ENCODE results near the gene FGF11.

Gene FGF11

DNA sequence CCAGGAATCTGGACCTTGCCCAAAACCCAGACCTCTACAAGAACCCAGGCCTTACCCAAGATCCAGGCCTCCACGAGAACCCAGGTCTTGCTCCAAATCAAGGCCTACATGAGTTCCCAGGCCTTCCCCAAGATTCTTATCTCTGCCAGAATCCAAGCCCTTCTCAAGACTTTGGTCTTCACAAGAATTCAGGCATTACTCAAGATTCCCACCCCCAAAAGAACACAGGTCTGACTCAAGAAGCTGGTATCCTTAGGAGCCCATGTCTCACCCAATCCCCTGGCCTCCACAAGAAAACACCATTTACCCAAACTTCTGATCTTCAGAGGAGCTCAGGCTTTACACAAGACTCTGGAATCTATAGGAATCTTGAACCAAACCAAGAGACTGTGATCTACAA, 8.1 kb upstream of the FGF11 start:
- DNase-seq (ENCODE audit: low read depth), result no peak

DNA sequence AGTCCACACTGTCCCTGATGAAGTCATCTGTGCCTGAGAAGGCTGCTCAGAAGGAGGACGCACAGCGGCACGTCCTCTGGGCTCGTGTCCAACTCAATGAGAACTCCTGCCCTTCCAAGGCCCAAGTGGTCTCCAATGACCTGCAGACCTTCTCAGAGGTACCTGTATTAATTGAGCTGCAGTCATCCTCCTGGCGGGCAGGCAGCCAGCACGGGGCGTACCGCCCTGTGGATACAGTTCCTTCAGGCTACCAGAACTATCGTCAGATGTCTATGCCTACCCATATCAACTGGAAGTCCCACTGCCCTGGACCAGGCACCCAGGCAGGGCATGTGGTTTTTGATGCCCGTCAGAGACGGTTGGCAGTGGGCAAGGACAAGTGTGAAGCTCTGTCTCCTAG, 7.0 kb upstream of the FGF11 start:
- DNase-seq (ENCODE audit: low read depth), result no peak

DNA sequence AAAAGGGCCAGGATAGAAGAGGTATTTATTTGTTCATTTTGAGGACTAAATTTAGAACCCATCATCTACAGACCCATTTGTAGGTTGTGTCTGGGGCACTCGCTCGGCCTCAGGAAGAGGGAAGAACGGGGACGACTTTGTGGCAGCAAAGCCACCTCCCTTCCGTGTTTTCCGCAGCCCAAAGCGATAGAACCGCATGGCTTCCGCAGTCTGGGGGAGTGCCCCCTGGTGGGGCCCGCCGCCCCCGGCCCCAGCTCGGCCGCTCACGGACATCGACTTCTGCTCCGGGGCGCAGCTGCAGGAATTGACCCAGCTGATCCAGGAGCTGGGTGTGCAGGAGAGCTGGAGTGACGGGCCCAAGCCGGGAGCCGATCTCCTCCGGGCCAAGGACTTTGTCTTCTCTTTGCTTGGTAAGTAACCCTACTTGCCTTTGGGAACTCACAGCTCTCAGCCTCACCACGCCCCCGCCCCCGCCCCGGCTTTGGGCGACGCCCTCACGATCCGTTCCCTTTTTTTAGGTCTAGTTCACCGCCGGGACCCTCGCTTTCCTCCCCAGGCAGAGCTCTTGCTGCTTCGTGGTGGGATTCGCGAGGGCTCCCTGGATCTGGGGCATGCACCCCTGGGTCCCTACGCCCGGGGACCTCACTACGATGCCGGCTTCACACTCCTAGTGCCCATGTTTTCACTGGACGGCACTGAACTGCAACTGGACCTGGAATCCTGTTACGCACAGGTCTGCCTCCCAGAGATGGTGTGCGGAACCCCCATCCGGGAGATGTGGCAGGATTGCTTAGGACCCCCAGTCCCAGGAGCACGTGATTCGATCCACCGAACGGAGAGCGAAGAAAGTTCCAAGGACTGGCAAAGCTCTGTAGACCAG, 3.4 kb upstream of the FGF11 start:
- no peak for DNase-seq (ENCODE audit: low read depth)

DNA sequence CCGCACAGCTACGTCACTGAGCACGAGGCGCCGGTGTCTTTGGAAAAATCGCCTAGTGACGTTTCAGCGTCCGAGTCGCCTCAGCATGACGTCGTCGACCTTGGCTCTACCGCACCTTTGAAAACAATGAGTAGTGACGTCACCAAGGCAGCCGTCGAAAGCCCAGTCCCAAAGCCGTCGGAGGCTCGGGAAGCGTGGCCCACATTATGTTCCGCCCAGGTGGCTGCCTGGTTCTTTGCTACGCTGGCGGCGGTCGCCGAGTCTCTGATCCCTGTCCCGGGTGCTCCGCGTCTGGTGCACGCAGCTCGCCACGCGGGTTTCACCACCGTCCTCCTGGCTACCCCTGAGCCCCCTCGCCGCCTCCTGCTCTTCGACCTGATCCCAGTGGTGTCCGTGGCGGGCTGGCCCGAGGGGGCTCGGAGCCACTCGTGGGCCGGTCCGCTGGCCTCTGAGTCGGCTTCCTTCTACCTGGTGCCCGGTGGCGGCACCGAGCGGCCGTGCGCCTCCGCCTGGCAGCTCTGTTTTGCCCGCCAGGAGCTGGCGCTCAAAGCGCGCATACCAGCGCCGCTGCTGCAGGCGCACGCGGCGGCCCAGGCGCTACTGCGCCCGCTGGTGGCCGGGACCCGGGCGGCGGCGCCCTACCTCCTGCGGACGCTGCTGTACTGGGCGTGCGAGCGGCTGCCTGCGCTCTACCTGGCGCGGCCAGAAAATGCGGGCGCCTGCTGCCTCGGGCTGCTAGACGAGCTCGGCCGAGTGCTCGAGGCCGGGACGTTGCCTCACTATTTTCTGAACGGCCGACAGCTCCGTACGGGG, 2.5 kb upstream of the FGF11 start:
- DNase-seq (ENCODE audit: low read depth), result no peak

DNA sequence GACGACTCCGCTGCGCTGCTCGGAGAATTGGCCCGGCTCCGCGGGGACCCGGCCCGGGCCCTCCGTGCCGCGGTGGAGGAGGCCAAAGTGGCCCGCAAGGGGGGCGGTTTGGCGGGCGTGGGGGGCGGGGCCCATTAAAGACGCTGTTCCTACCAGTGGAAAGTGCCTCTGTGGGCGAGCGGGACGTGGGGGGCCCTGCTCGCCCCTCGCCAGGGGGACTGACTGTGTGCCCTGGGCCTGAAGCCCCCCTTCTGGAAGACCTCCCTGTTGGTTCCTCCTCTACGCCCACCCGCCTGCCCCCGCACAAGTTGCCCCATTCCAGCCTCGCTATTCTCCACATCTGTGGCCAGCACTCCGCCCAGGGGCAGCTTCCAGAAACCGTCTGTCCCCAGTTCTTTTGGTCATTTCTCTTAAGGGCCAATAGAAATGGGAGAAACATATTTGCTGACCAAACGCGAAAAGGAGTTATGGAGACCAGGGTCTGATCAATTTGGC, 1.9 kb upstream of the FGF11 start:
- DNase-seq (ENCODE audit: low read depth), result no peak

DNA sequence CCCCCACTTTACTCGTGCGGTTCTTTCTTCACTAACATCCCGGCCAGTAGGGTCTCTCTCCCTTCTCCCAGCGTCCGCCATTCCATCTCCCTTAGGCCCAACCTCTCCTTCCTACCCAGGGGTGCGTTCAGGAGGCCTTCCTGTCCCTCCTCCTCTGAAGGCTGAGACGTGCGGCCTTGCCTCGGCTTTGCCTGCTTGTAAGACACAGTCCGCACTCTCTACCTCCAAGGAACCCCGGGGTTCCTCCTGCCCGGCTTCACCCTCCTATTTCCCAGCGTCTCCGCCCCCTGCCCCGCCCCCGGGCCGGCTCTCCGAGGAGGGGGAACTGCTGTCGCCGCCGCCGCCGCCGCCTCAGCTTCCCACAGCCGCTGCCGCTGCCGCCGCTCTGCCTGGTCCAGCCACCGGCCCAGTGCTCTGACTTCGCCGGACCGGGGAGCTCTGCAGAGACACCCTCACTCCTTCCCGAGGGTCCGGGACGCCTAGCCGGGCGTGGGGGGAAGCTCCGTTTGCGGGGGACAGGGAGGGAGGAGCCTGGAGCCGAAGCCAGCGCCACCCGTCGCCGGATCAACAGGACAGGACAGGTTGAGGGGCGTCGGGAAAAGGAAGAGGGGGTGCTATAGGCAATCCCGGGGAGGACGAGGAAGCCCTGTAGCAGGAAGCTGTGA, 1.2 kb upstream of the FGF11 start:
- no peak for DNase-seq (ENCODE audit: low read depth)

DNA sequence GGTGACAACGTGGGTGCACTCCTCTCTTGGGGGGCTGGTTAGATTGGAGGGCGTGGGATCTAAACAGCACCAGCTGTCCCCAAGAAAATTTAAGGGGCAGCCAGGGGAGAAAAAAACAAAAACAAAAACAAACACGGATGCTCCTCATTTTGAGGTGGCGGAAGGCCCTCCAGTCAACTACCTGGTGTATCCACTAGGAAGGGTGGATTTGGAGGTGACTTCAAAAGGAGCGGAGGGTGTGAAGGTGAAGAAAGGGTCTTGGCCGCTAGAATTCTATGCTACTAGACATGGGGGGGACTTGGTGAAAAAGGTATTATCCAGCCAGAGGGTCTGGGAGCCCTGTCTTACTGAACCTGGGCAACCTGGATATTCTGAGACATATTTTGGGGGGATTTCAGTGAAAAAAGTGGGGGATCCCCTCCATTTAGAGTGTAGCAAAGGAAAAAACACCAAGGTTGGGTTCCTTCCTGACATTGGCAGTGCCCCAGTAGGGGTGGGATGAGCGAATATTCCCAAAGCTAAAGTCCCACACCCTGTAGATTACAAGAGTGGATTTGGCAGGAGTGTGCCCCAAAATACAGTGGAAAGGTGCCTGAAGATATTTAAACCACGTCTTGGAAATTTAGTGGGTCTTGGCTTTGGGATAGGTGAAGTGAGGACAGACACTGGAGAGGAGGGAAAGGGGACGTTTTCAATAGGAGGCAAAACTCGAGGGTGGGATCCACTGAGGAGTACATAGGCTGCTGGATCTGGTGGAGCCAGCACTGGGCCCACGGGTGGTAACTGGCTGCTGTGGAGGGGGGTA, 454 bp upstream of the FGF11 start:
- no peak for DNase-seq (ENCODE audit: low read depth)

DNA sequence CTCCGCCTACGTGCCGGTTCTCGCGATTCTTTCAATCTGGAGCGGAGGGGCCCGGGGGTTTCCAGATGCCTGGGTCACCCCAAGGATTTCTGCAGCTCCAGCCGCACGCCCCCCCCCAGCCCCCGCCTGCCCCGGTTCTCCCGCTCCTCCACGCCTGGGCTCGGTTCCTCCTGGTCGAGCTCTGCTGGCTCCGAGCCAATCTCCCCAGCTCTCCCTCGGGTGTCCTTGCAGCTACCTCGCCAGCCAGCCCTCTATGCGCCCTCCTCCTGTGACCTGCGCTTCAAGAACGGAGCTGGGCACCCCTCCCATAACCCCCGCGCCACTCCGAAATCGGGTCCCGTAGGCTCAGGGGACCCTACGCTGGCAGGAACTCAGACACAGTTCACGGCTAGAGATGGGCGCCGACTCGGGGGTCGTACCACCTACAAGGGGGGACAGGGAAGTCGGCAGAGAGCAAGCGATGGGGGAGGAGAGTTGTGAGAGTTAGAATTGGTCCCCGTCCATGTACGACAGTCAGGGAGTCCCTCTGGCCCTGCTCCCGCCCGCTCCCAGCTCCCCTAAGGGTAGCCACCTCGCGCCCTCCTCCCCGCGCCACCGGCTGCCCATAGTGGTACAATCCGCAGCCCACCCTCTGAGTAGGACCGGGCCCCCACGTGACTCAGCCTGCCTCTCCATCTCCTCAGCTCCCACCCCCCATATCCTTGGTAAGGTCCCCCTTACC, 961 bp downstream of the FGF11 start:
- no peak for DNase-seq (ENCODE audit: low read depth)

DNA sequence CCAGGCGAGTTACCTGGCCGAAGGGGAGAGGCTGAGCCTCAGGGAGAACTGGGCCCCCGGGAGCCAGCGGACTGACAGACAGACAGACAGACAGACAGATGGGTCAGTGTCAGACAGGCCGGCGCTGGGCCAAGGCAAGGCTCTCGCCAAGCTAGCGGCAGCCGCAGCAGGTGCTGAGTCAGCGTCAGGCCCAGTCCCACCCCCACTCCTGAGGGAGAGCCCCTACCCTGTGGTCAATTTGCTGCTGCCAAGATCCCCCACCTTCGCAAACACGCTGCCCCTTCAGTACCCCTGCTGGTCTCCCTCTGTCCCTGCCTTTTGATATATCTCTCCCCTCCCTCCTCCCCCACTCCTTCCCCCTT, 1.5 kb downstream of the FGF11 start:
- DNase-seq (ENCODE audit: low read depth), result no peak

DNA sequence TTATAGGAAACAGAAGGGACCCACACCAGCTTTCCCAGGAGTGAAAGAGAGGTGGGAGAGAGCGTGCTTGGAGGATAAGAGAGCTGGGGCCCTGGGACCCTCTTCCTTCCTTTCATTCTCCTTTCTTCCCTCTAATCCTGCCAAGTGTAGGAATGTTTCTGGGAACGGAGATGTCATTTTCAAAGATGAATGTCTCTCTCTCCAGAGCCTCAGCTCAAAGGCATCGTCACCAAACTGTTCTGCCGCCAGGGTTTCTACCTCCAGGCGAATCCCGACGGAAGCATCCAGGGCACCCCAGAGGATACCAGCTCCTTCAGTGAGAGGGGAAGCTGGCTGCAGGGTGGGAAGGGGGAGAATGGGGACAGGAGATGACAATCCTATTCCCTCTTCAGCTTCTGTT, 2.0 kb downstream of the FGF11 start:
- no peak for DNase-seq (ENCODE audit: low read depth)

DNA sequence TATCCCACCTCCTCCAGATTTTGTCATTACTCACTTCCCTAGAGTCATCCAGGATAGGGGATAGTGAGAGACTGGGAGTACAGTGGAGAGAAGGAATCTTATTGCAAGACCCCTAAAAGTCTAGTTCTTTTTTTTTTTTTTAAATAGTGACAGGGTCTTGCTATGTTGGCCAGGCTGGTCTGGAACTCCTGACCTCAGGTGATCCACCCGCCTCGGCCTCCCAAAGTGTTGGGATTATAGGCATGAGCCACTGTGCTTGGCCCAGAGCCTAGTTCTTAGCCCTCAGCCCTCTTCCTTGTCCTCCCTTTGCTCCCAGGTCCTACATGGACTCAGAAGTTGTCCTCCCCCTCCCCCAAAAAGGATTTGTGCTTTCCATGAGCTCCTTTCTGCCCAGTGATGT, 2.8 kb downstream of the FGF11 start:
- DNase-seq (ENCODE audit: low read depth), result no peak

DNA sequence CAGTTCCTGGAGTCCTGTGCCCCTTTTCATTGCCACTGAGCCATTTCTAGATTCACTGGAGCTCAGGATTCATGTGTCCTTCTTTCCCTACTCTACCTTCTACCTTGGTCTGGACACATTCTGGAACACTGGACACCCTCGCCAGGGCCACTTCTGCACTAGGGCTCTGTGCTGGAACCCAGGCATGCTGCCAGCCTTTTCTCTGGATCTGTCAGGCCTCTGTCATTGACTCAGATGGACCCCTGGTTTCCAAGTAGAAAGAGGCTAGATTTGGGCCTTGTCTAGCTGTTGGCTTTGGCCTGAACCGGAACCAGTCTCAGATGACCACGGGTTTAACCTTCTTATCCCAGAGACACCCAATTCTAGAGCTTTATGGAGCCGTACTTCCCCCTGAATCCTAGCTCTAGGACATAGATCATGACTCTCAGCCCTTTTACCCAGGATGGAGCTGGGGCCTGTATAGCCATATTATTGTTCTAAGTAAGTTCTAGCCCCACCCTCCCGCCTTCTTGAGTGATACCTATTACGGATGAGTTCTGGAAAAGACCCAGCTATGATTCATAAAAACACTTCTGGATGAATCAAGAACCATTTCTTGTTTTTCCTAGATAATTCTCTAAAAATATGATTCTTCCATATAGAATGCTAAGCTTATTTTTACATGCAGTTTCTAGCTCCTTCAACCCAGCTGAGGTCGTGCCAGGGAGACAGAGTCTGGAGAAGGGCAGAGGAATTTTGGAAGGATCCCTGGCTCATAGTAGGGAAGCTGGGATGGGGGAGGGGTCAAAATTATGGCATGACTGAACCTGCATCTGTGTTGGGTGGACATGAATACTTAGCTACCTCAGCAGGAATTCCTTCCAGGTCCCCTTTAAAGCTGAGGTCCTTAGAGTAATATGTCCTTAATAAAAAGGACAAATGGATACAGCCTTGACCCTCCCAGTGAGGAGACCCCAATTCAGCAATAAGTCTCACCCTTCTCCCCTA, 4.5 kb downstream of the FGF11 start:
- no peak for DNase-seq (ENCODE audit: low read depth)

DNA sequence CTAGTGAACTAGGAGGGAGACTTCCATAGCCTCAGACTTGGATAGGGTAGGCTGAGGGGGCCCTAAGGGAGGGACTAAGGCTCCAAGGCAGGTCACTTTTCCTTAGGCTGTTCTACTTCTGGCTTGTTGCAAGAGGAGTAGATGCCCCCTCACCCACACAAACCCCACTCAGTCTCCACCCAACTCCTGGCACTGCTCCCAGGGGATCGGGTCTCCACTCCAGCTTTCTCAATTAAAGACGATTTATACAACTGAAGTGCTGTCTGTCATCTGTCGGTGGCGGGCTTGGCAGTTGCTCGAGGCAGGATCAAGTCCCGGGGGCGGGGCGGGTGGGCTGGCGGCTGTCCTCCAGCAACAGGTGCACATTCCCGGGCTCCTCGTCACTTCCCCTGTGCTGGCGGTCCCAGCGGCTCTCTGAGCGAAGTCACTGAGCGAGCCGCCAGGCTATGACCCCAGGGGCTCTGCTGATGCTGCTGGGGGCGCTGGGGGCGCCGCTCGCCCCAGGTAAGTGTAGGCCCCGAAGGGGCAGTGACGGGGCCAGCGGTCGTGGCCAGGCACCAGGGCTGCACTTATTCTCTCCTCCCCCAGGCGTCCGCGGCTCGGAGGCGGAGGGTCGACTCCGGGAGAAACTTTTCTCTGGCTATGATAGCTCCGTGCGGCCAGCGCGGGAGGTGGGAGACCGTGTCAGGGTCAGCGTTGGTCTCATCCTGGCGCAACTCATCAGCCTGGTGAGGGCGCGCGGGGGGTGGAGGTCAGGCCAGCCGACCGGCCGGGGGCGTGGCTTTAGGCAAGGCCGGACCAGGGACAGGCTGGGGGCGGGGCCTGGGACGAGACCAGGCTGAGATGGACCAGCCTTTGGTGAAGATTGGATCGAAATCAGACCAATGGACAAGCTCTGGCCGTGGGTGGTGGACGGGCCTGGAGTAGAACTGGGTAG, 5.6 kb downstream of the FGF11 start, which contains the start of gene CHRNB1:
CHRNB1 (plus strand) TSS at position 380 of the 937 bp plus-strand sequence; CDS start at position 447, 67 bp downstream.
- DNase-seq (ENCODE audit: low read depth), result no peak

DNA sequence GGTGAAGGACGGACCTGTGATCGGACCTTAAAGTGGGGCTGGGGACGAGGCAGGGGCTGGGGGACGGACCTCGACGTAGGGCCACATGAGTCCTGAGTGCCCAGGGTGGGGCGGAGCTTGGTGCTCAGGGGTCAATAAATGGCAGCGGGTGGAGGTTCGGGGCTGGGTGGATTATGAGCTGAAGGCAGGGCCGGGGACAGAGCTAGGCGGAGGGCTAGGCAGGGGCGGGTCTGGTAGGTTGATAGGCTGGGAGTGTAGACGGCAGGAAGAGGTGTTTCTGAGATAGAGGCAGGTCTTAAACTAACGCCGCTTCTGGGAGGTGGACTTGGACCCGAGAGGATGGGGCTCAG, 6.3 kb downstream of the FGF11 start:
- no peak for DNase-seq (ENCODE audit: low read depth)

DNA sequence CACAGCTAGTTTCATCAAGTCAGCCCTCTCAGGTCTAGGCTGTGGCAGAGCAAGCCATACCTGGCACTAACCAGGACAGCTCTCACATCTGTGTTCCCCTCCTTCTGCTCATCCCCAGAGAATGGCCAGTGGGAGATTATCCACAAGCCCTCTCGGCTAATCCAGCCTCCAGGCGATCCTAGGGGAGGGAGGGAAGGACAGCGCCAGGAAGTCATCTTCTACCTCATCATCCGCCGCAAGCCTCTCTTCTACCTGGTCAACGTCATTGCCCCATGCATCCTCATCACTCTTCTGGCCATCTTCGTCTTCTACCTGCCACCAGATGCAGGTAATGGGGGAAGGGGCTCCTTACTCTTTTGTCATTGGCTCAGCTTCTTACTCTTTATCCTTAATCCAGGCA, 9.1 kb downstream of the FGF11 start:
- no peak for DNase-seq (ENCODE audit: low read depth)

DNA sequence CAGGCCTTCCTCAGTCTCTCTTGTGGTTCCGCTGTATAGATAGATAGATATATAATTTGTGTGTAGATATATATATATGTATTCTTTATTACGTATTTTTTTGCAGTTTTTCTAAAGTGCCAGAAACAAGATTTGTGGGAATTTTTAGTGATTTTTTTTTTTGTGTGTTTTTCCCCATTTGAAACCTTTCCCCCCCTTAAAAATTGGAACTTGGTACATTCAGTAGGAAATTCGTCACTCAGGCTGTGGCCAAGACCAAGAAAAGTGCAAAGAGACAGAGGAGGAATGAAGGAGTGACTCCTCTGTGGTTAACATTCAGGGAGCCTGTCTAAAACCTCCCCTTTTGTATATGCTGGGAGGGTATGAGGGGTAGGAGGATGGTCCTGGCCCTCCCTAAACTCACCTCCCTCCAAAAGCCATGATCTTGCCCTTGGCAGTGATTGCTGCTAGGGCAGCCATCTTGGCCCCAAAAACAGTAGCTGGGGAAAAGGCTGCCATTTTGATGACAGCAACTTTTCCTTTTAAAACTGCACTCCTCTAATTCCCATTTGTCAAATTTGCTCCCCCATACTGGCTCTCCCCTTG, 20.7 kb downstream of the FGF11 start:
- no peak for DNase-seq (ENCODE audit: low read depth)

DNA sequence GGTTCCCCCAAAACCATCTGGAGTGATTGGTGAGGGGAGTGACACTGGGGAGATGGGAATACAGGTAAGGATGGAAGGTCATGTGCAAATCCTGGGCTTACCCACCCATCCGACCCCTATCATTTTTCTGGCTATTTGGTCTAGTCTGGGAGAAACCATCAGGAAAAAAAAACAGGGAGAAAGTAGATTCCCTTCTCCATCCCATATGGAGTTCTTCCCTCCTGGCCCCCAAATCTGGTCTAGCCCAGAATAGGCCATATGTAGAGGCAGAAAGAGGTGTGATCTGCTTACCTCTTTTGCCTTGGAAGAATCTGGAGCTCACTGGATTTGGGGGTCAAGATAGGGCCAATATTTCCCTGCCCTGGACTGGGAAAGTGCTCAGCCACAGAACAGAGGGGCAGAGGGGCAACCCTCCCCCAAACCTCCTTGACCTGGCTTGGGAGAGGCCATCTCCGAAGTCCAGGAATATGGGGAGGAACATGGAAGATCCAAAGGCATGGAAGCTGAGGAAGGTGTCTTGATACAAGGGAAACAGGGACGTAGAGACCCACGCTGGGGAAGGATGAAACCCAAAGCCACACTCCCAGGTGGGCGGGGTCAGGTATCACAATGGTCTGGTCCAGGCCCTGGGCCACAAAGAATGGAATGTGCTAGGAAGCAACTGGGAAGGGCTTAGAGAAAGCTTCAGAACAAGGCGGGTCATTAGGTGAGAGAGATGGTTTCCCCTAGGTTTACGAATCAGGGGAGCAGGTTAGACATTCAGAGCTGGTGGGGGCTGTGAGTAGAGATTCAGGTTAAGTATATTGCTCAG, 21.7 kb downstream of the FGF11 start:
- DNase-seq (ENCODE audit: low read depth), result no peak

Data from GM04504 (cell line).